Measurements from ENCODE around the gene FOXA3. TPM values are rescaled to one million over a fixed set of nuclear protein-coding genes. Genes with fewer than 3 reads are reported as not detected.

FOXA3 gene
- total RNA-seq, 1 donor from 2014 or later, result not detected

DNA sequence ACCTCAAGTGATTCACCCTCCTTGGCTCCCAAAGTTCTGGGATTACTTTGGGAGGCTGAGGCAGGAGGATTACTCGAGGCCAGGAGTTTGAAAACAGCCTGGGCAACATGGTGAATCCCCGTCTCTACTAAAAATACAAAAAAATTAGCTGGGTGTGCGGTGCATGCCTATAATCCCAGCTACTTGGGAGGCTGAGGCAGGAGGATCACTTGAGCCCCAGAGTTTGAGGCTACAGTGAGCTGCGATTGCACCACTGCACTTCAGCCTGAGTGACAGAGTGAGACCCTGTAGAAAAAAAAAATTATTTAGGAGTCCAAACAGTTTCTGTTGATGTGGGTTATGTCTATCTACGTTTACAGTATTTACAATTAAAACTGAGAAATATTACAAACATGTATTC is 6.7 kb downstream of the FOXA3 start:
- Histone ChIP-seq H3K4me3 (no peak overlapping the region), H3K27ac (replicated peaks) (no peak overlapping the region), H3K4me1 (no peaks in the 10 kb centered on the region), H3K9me3 (replicated peaks) (no peaks in the 10 kb centered on the region), H3K27me3 (ENCODE audit: low read depth) (peaks cover 17% of the 10 kb centered on the region), H3K36me3 (no peaks in the 10 kb centered on the region)
- DNase-seq, result no peak
- intact Hi-C loops (cut with micrococcal nuclease), result no loop called here
- TF ChIP-seq, protein P1, sequence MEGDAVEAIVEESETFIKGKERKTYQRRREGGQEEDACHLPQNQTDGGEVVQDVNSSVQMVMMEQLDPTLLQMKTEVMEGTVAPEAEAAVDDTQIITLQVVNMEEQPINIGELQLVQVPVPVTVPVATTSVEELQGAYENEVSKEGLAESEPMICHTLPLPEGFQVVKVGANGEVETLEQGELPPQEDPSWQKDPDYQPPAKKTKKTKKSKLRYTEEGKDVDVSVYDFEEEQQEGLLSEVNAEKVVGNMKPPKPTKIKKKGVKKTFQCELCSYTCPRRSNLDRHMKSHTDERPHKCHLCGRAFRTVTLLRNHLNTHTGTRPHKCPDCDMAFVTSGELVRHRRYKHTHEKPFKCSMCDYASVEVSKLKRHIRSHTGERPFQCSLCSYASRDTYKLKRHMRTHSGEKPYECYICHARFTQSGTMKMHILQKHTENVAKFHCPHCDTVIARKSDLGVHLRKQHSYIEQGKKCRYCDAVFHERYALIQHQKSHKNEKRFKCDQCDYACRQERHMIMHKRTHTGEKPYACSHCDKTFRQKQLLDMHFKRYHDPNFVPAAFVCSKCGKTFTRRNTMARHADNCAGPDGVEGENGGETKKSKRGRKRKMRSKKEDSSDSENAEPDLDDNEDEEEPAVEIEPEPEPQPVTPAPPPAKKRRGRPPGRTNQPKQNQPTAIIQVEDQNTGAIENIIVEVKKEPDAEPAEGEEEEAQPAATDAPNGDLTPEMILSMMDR (IDR thresholded peaks at IDR 0.05; ENCODE audit: borderline replicate concordance), result no peak

- no peak overlapping the region for H3K4me3 ChIP-seq
- H3K27ac ChIP-seq (replicated peaks), result no peak overlapping the region
- peaks cover 11% of the 10 kb centered on the region for H3K4me1 ChIP-seq
- no peaks in the 10 kb centered on the region for H3K36me3 ChIP-seq
- no peak for DNase-seq
- TF ChIP-seq, protein P1 (IDR thresholded peaks at IDR 0.05; ENCODE audit: borderline replicate concordance), result no peak
- no peaks in the 10 kb centered on the region for H3K9me3 ChIP-seq (replicated peaks)
- H3K27me3 ChIP-seq (ENCODE audit: low read depth), result peaks cover 16% of the 10 kb centered on the region
- intact Hi-C loops (cut with micrococcal nuclease), result no loop called here
These were observed 8.2 kb downstream of the FOXA3 start for GRCh38 chr19:45872095-45872919.

GRCh38 chr19:45873219-45873772 is 9.2 kb downstream of the FOXA3 start:
- TF ChIP-seq, protein P1 (IDR thresholded peaks at IDR 0.05; ENCODE audit: borderline replicate concordance), result no peak
- H3K36me3 ChIP-seq, result no peaks in the 10 kb centered on the region
- H3K27me3 ChIP-seq (ENCODE audit: low read depth), result peaks cover 17% of the 10 kb centered on the region
- intact Hi-C loops (cut with micrococcal nuclease), result no loop called here
- H3K9me3 ChIP-seq (replicated peaks), result no peaks in the 10 kb centered on the region
- H3K4me1 ChIP-seq, result peaks cover 11% of the 10 kb centered on the region
- no peak for DNase-seq
- no peak overlapping the region for H3K27ac ChIP-seq (replicated peaks)
- no peak overlapping the region for H3K4me3 ChIP-seq

- TF ChIP-seq, protein P1 (IDR thresholded peaks at IDR 0.05; ENCODE audit: borderline replicate concordance), result no peak
- Histone ChIP-seq H3K36me3 (no peaks in the 10 kb centered on the region), H3K9me3 (replicated peaks) (no peaks in the 10 kb centered on the region), H3K27ac (replicated peaks) (no peak overlapping the region), H3K4me1 (peaks cover 11% of the 10 kb centered on the region), H3K27me3 (ENCODE audit: low read depth) (peaks cover 17% of the 10 kb centered on the region), H3K4me3 (no peak overlapping the region)
- intact Hi-C loops (cut with micrococcal nuclease), result no loop called here
- no peak for DNase-seq
These were observed 10.5 kb downstream of the FOXA3 start for GRCh38 chr19:45874620-45874966.

DNA sequence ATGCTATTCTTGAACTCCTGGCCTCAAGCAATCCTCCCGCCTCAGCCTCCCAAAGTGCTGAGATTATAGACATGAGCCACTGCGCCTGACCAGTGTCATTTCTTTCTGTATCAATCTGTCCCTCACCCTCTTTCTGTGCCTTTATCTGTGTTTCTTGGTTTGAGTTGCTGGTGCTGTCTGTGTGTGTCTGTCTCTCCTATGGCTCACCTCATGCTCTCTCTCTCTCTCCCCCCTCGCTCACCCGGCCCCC is 12.0 kb downstream of the FOXA3 start:
- peaks cover 17% of the 10 kb centered on the region for H3K27me3 ChIP-seq (ENCODE audit: low read depth)
- H3K9me3 ChIP-seq (replicated peaks), result no peaks in the 10 kb centered on the region
- H3K27ac ChIP-seq (replicated peaks), result peak overlapping the region; percentile 70
- peaks cover 14% of the 10 kb centered on the region for H3K4me1 ChIP-seq
- intact Hi-C loops (cut with micrococcal nuclease), result no loop called here
- no peak overlapping the region for H3K4me3 ChIP-seq
- TF ChIP-seq, protein P1 (IDR thresholded peaks at IDR 0.05; ENCODE audit: borderline replicate concordance), result no peak
- DNase-seq, result no peak
- H3K36me3 ChIP-seq, result no peaks in the 10 kb centered on the region

Measured in left ventricle myocardium inferior (tissue), 1 donor.